K562 (cell line): ENCODE results near the gene BRD3OS.

Experiments used
- RAD21 ChIP-seq, 2 experiments: fragments of 250-450 bp in 1 of 2; fragments of 450-650 bp in 1 of 2; sonication (Bioruptor Pico) in 1 of 2; formaldehyde crosslinking in 1 of 2; IDR thresholded peaks in 1 of 2; conservative IDR thresholded peaks in 1 of 2; 2 replicates each; pipeline versions ENCODE4 v1.4.0 to v1.8.0; 2020 to 2022; ENCODE audit warnings: mild to moderate bottlenecking in 2 of 2, moderate library complexity in 1 of 2
- YY1 ChIP-seq, 3 experiments: IDR thresholded peaks; 2 replicates each; pipeline ENCODE4 v1.6.1; 2011; ENCODE audit warnings: low read length in 2 of 3, mild to moderate bottlenecking in 2 of 3, moderate library complexity in 2 of 3, borderline replicate concordance in 1 of 3, control low read depth in 1 of 3, low read depth in 1 of 3; ENCODE audit not compliant: insufficient read depth in 3 of 3, insufficient replicate concordance in 2 of 3, control insufficient read depth in 1 of 3, insufficient read length in 1 of 3; ENCODE audit errors: extremely low read depth in 1 of 3
- TF ChIP-seq, protein P1 (sequence below): conservative IDR thresholded peaks from 2 replicates; pipeline ENCODE4 v1.6.1; 2011; ENCODE audit warnings: low read depth, mild to moderate bottlenecking, low read length; ENCODE audit not compliant: control insufficient read depth
- TF ChIP-seq, protein P2 (sequence below): fragments of 450-650 bp; IDR thresholded peaks from 2 replicates; pipeline ENCODE4 v1.7.0; 2016; ENCODE audit warnings: borderline replicate concordance
- TF ChIP-seq, protein P3 (sequence below), 2 experiments: fragments of 200-800 bp in 1 of 2; sonication (Bioruptor generic) in 1 of 2; sonication (generic) in 1 of 2; formaldehyde crosslinking in 1 of 2; IDR thresholded peaks in 1 of 2; conservative IDR thresholded peaks in 1 of 2; 2 replicates each; pipeline versions ENCODE4 v1.5.0 to v1.6.1; 2016 to 2020; ENCODE audit warnings: missing compliant biosample characterization in 1 of 2, missing genetic modification characterization in 1 of 2, missing genetic modification reagents in 1 of 2
- TF ChIP-seq, protein P4 (sequence below): fragments of 450-650 bp; IDR thresholded peaks from 2 replicates; pipeline ENCODE4 v1.6.1; 2016; ENCODE audit warnings: borderline replicate concordance
- TF ChIP-seq, protein P5 (sequence below): sonication (generic); formaldehyde crosslinking; IDR thresholded peaks from 2 replicates; pipeline ENCODE4 v1.8.0; 2023; ENCODE audit warnings: mild to moderate bottlenecking, missing genetic modification reagents

DNA sequence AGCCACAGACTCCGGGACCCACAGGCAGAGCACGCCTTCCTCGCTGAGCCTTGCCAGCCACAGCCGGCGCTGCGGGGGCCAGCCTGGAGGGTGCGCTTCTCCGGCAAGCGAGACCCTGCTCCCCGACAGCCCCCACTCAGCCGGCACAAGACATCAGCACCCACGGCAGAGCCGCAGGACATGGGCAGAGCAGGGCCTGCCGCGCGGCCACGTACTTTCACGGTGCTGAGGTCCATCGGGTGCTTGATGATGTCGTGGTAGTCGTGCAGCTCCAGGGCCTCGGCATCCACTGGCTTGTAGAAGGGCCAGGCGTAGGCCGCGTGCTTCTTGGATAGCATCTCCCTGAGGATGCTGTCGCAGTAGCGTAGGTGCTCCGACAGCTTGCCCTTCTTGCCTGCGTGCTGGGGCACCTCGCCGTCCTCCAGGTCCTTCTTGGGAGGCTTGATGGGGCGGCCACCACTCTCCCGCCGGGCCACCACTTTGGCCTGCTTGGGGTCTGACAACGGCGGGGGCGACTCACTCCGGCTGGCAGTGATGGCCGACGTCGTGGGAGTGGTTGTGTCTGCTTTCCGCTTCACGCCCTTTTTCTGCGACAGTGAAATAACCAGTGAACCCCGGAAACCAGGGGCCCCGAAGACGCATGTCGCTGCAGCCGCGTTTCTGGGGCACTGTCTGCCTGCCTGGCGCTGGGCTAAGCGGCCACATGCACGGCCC, 22.7 kb downstream of the BRD3OS start:
- TF ChIP-seq, protein P1, sequence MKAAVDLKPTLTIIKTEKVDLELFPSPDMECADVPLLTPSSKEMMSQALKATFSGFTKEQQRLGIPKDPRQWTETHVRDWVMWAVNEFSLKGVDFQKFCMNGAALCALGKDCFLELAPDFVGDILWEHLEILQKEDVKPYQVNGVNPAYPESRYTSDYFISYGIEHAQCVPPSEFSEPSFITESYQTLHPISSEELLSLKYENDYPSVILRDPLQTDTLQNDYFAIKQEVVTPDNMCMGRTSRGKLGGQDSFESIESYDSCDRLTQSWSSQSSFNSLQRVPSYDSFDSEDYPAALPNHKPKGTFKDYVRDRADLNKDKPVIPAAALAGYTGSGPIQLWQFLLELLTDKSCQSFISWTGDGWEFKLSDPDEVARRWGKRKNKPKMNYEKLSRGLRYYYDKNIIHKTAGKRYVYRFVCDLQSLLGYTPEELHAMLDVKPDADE, result no peak
- TF ChIP-seq, protein P2, sequence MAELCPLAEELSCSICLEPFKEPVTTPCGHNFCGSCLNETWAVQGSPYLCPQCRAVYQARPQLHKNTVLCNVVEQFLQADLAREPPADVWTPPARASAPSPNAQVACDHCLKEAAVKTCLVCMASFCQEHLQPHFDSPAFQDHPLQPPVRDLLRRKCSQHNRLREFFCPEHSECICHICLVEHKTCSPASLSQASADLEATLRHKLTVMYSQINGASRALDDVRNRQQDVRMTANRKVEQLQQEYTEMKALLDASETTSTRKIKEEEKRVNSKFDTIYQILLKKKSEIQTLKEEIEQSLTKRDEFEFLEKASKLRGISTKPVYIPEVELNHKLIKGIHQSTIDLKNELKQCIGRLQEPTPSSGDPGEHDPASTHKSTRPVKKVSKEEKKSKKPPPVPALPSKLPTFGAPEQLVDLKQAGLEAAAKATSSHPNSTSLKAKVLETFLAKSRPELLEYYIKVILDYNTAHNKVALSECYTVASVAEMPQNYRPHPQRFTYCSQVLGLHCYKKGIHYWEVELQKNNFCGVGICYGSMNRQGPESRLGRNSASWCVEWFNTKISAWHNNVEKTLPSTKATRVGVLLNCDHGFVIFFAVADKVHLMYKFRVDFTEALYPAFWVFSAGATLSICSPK, result no peak
- no peak for TF ChIP-seq YY1 (IDR thresholded peaks at IDR 0.05; ENCODE audit: borderline replicate concordance in 1 of 3, control insufficient read depth in 1 of 3, extremely low read depth in 1 of 3, insufficient read depth in 3 of 3, insufficient read length in 1 of 3, insufficient replicate concordance in 2 of 3, low read depth in 1 of 3, low read length in 2 of 3)
- TF ChIP-seq, protein P3, sequence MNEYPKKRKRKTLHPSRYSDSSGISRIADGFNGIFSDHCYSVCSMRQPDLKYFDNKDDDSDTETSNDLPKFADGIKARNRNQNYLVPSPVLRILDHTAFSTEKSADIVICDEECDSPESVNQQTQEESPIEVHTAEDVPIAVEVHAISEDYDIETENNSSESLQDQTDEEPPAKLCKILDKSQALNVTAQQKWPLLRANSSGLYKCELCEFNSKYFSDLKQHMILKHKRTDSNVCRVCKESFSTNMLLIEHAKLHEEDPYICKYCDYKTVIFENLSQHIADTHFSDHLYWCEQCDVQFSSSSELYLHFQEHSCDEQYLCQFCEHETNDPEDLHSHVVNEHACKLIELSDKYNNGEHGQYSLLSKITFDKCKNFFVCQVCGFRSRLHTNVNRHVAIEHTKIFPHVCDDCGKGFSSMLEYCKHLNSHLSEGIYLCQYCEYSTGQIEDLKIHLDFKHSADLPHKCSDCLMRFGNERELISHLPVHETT (CRISPR knock-in tag; conservative IDR thresholded peaks at IDR 0.05 in 1 of 2, IDR thresholded peaks at IDR 0.05 in 1 of 2), result no peak
- TF ChIP-seq, protein P4, sequence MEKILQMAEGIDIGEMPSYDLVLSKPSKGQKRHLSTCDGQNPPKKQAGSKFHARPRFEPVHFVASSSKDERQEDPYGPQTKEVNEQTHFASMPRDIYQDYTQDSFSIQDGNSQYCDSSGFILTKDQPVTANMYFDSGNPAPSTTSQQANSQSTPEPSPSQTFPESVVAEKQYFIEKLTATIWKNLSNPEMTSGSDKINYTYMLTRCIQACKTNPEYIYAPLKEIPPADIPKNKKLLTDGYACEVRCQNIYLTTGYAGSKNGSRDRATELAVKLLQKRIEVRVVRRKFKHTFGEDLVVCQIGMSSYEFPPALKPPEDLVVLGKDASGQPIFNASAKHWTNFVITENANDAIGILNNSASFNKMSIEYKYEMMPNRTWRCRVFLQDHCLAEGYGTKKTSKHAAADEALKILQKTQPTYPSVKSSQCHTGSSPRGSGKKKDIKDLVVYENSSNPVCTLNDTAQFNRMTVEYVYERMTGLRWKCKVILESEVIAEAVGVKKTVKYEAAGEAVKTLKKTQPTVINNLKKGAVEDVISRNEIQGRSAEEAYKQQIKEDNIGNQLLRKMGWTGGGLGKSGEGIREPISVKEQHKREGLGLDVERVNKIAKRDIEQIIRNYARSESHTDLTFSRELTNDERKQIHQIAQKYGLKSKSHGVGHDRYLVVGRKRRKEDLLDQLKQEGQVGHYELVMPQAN, result no peak
- TF ChIP-seq, protein P5, sequence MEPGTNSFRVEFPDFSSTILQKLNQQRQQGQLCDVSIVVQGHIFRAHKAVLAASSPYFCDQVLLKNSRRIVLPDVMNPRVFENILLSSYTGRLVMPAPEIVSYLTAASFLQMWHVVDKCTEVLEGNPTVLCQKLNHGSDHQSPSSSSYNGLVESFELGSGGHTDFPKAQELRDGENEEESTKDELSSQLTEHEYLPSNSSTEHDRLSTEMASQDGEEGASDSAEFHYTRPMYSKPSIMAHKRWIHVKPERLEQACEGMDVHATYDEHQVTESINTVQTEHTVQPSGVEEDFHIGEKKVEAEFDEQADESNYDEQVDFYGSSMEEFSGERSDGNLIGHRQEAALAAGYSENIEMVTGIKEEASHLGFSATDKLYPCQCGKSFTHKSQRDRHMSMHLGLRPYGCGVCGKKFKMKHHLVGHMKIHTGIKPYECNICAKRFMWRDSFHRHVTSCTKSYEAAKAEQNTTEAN (CRISPR knock-in tag), result no peak
- no peak for TF ChIP-seq RAD21 (CRISPR knock-in tag; conservative IDR thresholded peaks at IDR 0.05 in 1 of 2, IDR thresholded peaks at IDR 0.05 in 1 of 2)
